Right hindlimb (tissue), 1 donor: ENCODE data around the gene HOXD8.

Experiments used
- DNase-seq: peaks from one replicate; pipeline ENCODE4 v3.0.0-alpha.2; 2018

Gene HOXD8

DNA sequence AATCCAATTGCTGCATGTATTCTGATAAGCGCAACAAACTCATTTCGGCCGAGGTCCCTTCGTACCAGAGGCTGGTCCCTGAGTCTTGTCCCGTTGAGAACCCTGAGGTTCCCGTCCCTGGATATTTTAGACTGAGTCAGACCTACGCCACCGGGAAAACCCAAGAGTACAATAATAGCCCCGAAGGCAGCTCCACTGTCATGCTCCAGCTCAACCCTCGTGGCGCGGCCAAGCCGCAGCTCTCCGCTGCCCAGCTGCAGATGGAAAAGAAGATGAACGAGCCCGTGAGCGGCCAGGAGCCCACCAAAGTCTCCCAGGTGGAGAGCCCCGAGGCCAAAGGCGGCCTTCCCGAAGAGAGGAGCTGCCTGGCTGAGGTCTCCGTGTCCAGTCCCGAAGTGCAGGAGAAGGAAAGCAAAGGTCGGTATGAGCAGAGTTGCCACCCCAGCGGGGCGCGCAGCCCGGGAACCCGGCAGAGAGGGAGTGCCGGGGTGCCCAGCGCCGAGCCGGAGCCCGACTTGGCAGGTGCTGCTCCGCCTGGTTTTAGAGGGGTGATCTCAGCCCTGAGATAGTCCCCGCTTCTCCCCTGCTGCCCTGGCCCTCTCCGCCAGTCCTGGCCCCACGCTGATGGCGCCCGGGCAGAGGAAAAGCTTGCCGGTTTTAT lies 12.2 kb upstream of the HOXD8 start:
- no peak for DNase-seq

DNA sequence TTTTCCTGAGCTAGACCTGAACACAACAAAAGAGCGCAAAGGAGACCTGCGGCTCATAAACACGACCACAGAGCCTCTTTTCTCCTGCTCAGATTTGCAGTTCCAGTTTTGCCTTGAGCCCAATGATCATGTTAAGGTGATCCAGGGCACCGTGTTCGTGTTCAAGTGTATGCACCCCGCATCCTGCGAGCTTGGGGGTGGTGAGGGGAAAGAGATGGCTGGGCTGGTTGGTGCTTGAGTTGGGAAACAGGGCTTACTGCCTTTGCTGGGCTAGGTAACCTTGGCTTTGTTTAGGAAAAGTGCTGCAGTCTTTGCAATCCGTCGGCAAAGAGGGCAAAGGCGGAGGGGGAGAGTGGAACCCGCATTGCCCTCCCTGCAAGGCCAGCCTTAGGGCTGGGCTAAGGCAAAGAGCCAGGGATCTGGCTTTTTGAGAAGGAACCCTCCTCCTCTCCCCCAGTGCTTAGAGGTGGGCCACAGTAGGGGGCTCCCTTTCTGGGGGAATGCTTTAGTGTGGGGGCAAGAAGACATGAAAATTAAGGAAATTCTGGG lies 11.6 kb upstream of the HOXD8 start:
- DNase-seq: peak; percentile 13

DNA sequence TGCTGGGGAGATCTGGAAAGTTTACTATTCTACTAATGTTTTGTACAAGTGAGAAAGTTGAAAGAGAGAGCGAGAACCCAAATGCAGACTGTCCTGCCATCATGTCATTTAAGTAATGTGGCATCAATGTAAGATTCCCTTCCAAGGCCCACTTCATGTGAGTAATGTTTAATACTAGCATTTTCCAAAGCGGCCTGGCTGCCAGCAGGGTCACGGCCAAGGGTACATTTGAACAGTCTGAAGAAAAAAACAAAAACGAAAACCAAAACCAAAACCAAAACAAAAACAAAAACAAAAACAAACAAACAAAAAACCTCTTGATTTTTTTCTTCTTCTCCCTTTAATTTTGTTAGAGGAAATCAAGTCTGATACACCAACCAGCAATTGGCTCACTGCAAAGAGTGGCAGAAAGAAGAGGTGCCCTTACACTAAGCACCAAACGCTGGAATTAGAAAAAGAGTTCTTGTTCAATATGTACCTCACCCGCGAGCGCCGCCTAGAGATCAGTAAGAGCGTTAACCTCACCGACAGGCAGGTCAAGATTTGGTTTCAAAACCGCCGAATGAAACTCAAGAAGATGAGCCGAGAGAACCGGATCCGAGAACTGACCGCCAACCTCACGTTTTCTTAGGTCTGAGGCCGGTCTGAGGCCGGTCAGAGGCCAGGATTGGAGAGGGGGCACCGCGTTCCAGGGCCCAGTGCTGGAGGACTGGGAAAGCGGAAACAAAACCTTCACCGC lies 10.7 kb upstream of the HOXD8 start:
- DNase-seq: peak; percentile 50

DNA sequence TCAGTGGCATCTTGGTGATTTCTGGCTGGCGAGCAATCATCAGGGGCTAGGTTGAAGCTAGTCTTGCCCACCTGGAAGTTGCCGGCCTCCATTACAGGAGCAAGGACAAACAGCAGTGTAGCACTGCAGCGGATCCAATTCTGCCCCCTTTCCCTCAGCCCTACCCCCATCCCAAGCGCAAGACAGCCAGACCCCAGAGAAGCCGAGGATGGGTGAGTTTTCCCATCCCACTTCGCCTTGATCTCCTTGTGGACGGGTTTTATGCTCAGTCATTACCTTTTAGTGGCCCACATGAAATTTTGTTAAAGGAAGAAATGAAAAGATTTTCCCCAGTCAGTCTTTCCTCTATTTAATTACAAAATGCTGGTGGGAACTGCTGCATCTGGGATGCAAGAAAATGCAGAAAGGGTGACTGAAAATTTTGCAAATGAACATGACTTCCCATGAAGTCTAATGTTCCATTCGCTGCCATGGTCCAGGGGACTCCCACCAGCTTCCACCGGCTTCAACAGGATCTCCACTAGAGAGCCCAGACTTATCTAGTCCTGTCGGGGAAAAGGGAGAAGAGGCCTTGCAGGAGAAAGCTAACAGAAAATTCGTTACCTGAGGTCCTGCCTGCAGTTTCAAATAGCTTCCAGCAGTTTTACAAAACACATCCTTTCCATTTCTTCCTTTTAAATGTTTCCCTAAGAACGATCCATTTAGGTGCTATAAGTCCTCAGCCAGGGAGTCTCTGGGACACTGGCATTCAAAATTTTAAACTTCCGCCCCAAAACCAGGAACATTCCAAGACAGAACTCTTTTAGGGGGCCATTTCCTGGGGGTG lies 8.9 kb upstream of the HOXD8 start:
- no peak for DNase-seq

DNA sequence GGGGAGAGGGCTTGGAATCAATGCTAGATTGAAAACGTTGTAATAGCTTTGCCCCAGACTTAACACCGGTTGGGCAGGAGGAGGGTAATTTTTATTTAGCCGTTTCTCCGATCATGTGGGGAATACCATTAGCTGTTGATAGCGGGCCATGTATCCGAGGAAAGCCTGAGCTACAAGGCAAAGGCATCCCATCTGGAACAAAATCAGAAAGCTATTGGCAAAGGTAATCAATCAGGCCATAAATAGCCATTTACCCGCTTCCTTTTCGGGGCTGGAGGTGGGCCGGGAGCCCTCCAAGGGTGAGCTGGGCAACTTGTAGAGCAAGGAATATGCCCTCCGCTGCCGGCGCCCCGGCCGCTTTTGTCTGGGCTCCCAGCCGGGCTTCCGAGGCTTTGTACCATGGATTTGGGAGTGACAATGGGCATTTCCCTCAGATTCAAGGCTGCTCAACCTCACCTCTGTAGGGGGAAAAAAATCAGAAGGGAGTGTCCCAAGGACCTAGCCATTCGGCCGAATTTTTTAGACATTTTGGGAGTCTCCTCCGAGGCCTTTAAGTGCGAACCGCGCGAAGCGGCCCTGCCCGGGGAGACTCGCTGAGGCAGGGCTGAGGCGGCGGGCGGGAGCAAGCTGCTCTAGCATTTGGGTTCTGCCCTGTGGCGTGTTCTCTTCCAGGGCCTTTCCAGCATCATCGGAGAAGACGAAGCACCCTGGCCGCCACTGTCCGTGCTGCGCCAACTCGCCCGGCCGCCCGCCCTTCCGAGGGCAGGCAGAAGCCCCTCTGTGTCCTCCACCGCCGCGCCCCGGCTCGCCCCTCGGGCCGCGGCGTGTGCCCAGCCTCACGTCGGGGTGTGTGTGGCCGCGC lies 8.1 kb upstream of the HOXD8 start:
- DNase-seq: peak; percentile 37

DNA sequence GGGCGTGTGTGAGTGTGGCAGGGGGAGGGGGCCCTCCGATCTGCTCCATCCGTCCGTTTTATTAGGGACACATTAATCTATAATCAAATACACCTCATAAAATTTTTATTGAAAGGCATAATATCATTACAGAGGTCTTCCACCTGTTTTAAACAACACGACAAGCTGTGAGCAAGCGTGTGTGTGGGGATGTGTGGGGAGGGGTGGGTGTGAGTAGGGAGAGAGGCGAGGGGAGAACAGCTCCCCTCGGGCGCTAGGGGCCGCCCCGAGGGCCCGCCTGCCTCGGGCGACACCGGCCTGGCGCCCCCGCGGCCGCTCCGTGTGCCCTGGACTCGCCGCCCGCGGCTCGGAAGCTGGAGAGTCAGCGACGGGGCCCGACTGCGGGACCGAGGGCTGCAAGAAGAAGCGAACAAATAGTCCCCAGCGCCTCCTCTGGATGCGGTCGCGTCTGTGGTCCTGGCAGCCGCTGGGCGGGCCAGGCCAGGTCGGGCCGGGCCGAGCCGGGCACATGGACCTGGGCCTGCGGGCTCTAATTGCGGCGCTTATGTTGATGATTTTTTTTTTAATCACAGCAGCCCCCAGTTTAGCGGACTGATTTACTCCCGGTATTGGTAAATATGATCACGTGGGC lies 7.3 kb upstream of the HOXD8 start:
- DNase-seq: no peak

DNA sequence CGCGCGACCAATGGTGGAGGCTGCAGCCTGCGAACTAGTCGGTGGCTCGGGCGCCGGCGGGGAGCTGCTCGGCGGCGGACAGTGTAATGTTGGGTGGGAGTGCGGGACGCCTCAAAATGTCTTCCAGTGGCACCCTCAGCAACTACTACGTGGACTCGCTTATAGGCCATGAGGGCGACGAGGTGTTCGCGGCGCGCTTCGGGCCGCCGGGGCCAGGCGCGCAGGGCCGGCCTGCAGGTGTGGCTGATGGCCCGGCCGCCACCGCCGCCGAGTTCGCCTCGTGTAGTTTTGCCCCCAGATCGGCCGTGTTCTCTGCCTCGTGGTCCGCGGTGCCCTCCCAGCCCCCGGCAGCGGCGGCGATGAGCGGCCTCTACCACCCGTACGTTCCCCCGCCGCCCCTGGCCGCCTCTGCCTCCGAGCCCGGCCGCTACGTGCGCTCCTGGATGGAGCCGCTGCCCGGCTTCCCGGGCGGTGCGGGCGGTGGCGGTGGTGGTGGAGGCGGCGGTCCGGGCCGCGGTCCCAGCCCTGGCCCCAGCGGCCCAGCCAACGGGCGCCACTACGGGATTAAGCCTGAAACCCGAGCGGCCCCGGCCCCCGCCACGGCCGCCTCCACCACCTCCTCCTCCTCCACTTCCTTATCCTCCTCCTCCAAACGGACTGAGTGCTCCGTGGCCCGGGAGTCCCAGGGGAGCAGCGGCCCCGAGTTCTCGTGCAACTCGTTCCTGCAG lies 6.7 kb upstream of the HOXD8 start, which contains the start of gene HOXD9:
Gene HOXD9 (plus strand): TSS at position 37 of the 728 bp plus-strand sequence. CDS start 50 bp downstream, at position 87.
- DNase-seq: peak; percentile 84

DNA sequence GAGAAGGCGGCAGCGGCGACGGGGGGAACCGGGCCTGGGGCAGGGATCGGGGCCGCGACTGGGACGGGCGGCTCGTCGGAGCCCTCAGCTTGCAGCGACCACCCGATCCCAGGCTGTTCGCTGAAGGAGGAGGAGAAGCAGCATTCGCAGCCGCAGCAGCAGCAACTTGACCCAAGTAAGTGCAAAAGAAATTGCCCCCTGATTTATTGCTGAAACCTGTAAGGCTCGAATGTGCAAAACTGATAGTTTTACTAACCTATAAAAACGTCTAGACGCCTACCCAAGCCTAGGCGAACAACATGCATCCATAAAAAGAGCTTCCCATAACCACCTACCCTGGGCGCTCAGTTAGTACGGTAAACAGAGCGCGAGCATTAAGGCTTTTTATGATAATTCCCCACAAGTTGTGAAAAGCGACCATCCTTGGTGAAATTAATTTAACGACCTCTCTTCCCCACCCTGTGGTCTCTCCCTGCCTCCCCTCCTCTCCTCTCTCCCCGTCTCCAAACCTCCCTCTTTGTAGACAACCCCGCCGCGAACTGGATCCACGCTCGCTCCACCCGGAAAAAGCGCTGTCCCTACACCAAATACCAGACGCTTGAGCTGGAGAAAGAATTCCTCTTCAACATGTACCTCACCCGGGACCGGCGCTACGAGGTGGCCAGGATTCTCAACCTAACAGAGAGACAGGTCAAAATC lies 5.9 kb upstream of the HOXD8 start:
- peak; percentile 33 for DNase-seq

DNA sequence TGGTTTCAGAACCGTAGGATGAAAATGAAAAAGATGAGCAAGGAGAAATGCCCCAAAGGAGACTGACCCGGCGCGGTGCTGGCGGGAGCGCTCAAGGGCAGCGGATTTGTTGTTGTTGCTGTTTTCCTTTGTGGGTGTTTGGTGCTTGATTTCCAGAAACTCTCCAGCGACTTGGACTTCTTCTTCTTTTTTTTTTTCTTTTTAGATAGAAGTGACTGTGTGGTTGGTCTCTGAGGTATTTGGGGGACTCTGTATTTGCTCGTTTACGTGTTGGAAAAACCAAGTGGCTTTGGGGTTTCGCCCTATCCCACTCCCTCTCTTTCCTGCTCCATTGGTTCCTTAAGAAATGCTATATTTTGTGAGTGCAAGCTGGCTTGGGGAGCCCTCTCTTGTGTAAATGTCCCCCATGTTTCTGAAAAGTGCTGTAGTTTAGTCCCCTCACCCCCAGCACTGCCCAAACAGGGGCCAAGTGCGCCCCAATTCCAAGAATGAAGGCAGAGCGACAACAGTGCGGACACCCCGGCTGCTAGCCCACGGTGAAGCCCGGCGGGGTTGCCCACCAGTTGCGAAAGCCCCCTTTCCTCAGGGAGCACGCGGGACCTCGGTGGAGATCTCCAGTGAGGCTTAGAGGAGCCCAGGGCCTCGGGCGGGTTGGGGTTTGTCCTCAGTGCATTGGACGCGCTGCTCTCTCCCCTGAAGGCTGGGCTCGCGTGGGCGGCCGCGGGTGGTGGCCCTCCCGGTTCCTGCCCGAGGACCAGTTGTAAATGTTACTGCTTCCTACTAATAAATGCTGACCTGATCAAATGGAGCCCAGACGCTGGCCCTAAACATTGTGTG lies 5.2 kb upstream of the HOXD8 start:
- no peak for DNase-seq

DNA sequence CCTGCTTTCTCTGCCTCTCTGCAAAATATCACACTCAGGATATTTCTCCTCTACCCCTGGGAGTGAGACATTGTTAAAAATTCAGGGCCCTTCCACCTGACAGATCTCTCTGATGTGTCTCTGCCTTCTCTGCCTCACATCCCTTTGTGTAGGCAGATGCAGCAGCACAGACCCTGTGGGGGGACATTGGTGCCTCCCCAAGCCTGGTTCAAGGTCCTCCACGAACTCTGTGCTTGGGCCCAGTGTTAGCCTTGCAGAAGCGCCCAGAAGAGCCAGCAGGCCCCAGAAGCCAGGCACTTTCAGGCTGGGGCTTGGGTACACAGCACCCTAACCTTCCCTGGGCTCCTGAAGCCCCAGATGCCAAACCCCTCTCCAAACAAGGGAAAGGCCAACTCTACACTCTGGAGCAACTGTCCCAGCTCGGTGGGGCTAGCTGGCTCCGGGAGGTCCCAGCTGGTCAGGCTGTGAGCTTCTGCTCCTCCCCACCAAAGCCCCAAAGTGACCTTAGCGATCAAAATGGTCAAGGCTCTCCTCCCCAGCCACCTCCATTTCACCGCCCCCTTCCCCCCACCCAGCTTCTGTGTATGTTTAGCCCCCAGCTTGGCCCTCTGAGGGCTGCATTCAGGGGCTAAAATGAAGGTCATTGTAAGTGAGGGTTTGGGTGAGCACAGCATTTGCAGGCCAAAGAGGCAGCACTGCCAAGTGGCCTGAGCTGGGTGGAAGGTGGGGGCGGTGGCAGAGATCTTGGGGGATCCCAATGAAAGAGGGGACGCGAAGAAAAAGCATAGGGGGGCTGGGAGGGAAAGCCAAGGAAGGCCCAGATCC lies 4.3 kb upstream of the HOXD8 start:
- no peak for DNase-seq

DNA sequence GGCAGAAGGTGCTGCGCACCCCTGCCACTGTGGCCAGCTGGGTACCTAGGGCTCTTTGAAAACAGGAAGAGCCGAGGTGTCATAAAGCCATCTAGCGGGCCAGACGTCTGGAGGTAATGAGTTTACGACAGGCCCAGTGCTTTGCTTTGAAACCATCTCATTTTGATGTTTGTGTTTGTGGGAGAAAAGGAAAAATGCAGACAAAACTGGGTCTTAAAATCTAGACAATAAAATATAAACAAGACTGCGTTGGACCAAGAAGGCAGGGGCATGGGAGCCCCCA lies 3.8 kb upstream of the HOXD8 start:
- no peak for DNase-seq

DNA sequence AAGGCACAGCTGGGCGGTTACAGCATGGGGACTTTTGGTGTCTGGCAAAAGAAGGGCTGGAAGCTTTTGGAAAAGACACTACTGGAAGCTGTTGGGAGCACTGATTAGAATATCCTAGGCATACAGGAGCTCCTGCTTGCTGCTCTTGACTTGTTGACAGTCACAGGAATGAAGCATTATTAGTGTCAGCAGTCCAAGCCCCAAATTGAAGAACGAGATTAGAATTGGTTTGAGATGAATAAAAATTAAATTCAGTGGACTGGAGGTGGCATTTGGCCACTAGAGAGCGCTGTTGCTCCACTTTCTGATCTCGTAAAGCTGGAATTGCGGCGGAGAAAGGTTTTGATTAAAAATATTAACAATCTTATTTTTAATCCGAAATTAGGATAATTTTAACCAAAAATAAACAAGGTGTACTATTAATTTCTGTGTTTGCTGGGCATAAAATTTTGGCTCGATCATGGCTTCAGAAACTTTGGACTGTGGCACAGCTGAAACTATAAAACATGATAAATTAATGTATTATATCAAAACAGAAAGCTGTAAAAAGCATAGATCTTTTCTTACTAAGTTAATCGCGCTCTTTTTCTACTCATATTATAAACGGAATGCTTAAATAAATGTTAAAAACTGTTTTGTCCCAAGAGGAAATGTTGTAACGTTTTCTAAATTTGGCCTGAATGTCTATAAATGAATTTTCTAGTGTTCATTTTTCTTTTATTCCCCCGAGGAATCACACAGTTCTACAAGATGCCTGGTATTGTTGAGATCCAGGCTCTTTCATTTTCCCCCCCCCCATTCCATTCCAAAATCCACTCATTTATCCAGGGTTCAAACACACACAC lies 2.4 kb upstream of the HOXD8 start:
- peak; percentile 78 for DNase-seq

DNA sequence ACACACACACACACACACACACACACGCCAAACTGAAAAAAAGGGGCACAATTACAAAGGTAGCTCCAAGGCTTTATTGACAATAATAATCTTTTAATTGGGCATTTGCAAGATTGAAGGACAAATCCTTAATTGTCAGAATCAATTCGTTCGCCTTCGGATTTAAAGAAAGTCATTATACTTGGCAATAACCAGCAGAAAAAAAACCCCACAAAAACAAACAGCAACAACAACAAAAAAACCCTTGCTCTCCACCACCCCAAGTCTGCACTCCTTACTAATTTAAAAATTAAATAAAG lies 1.8 kb upstream of the HOXD8 start:
- no peak for DNase-seq

DNA sequence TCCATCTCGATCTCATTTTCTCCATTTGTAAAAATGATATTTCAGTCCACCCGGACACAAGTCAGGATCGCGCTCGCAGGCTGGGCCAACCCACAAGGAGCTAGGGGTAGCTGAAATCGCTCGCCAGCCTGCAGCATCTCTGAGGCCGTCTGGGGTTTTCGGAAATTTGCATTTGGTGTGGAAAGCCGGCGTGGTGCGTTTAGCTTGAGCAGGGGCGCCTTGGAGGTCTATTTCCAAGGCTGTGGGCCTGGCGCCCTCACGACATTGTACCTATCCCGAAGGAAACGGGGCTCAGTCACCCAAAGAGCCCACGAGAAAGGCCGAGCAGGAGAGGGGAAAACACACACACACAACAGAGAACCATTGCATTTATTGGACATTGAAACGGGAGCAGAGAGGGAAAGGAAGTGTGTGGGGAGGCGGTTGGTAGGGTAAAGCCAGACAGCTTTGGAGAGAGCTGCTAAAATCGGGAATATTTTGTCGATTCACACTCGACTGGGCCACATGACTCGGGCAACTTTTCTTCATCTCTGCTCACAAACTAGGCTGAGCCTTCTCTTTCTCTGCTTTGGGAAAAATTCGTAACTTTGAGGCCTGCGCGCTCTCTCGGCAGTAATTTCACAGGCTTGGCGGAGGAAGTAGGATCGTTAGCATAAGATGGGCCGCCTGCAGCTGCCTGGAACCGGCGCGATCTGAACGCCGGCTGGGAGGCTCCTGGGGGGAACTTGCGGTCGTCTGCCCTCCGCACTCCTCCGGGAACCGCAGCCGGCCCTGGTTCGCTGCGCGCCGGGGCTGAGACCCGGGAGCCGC lies 1.1 kb upstream of the HOXD8 start:
- peak; percentile 76 for DNase-seq

DNA sequence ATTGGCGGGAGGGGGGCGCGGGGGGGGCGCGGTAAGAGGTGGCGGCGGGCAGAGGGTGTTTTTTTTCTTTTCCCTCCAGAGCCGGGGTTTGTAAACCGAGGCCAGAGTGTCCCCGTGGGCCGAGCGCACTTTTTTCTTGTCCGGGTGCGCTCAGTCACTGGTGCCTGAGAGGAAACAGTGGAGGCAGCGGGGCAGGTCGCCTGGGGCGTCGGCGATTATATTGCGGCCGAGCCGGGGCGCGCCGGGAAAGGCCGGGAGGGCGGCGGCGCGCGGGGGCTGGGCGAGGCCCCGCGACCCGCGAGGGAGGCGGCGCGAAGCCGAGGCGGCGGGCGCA lies 275 bp downstream of the HOXD8 start:
- DNase-seq: no peak

DNA sequence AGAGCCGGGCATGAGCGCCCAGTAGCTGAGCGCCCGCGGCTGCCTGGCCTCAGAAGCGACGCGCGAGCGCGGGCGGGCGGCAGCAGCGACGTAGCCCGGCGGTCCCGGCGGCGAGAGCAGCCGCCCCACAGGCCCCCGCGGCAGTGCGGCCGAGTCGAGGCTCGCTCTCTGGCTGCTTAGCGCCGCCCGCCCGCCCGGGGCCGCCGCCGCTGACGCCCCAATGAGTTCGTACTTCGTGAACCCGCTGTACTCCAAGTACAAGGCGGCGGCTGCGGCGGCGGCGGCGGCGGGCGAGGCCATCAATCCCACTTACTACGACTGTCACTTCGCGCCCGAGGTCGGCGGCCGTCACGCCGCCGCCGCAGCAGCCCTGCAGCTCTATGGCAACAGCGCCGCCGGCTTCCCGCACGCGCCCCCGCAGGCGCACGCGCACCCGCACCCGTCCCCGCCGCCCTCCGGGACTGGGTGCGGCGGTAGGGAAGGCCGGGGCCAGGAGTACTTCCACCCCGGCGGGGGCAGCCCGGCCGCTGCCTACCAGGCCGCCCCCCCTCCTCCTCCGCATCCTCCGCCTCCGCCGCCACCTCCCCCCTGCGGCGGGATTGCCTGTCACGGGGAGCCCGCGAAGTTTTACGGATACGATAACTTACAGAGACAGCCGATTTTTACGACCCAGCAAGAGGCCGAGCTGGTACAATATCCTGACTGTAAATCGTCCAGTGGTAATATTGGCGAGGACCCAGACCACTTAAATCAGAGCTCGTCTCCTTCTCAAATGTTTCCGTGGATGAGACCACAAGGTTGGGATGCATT lies 847 bp downstream of the HOXD8 start:
- peak; percentile 78 for DNase-seq
